Left lung (tissue), 10 donors: ENCODE measurements around the gene ANO5. TPM values are rescaled to one million over a fixed set of nuclear protein-coding genes. Genes with fewer than 3 reads are reported as not detected.
"Not testable (repeated sequence)": the region's sequence is repeated elsewhere in the genome, so short reads cannot be mapped to it uniquely, and the experiment has no call there.

Experiments
- ATAC-seq: fragments of 200-7000 bp; cut with Tn5 transposase; one replicate; pipeline ENCODE4 v1.9.1; 2020; ENCODE audit warnings: moderate library complexity
- DNase-seq, 4 donors: peaks; one replicate each; pipeline ENCODE4 v3.0.0-alpha.2; 2013 to 2020
- H3K27ac ChIP-seq, 2 donors: fragments of 200-600 bp; sonication (generic) in 1 of 2; one replicate each; pipeline versions ENCODE4 v1.5.0 to v1.8.0; 2020 to 2021
- H3K27me3 ChIP-seq, 2 donors: fragments of 200-600 bp; sonication (generic) in 1 of 2; one replicate each; pipeline versions ENCODE4 v1.5.0 to v1.8.0; 2020 to 2021
- H3K36me3 ChIP-seq, 2 donors: fragments of 200-600 bp; sonication (generic) in 1 of 2; one replicate each; pipeline versions ENCODE4 v1.5.0 to v1.8.0; 2020 to 2021
- H3K4me1 ChIP-seq, 2 donors: fragments of 200-600 bp; one replicate each; pipeline ENCODE4 v1.8.0; 2021
- H3K4me3 ChIP-seq, 2 donors: fragments of 200-600 bp; sonication (generic) in 1 of 2; one replicate each; pipeline versions ENCODE4 v1.5.0 to v1.8.0; 2020 to 2021; ENCODE audit warnings: mild to moderate bottlenecking in 1 of 2
- H3K9me3 ChIP-seq, 2 donors: fragments of 200-600 bp; sonication (generic) in 1 of 2; one replicate each; pipeline versions ENCODE4 v1.5.0 to v1.8.0; 2020 to 2021
- CTCF ChIP-seq, 2 donors: fragments of 200-600 bp; sonication (generic) in 1 of 2; IDR thresholded peaks; one replicate each; pipeline versions ENCODE4 v1.5.0 to v1.8.0; 2021; ENCODE audit warnings: antibody characterized with exemption in 2 of 2
- intact Hi-C, 2 donors: fragments of 100-400 bp; cut with DNase I; formaldehyde crosslinking; loops; one replicate each; pipeline versions ENCODE4 v1.11.2 to v1.14.2; 2022
- polyA plus RNA-seq, 6 donors: library from polyadenylated mRNA; unstranded; fragments of 120-200 nt; gene quantifications; one replicate each; pipeline ENCODE4 v1.2.1, GENCODE V29; 2013; ENCODE audit not compliant: insufficient read length in 6 of 6
- total RNA-seq, 2 donors: library from RNA; stranded (reverse); fragmentation: NEBNext Ultra II Directional; extraction: Animal tissue kit (Norgen Biotek cat#: 25700); gene quantifications; one replicate each; pipeline ENCODE4 v1.2.1, GENCODE V29; 2021
- donor health status: DM: no; HTN: yes; CAD: no.
- donor health status: DM: no; HTN: no; CAD: no.

Gene ANO5
- total and polyA plus RNA-seq, 8 donors, result 1.9 to 4.6 (median 2.9) TPM

- H3K27ac ChIP-seq, result no peak overlapping the region
- no peak for ATAC-seq
- no peak for TF ChIP-seq CTCF (IDR thresholded peaks at IDR 0.05)
These were observed 83.7 kb downstream of the ANO5 start for GRCh38 chr11:22276535-22276934.

GRCh38 chr11:22284991-22285390 is 92.1 kb downstream of the ANO5 start:
- H3K4me3 ChIP-seq, H3K9me3 ChIP-seq, H3K27me3 ChIP-seq, intact Hi-C loops, H3K36me3 ChIP-seq, H3K4me1 ChIP-seq, ATAC-seq, H3K27ac ChIP-seq: not testable (repeated sequence)
- DNase-seq, result peak in 1 of 4 donors; percentile 55

More at GRCh38 chr11:22276535-22276934, 83.7 kb downstream of the ANO5 start:
- no peak for DNase-seq
- H3K36me3 ChIP-seq, result no peaks in the 10 kb centered on the region
- no peaks in the 10 kb centered on the region for H3K27me3 ChIP-seq
- intact Hi-C loops, result no loop called here
- no peaks in the 10 kb centered on the region for H3K9me3 ChIP-seq
- no peaks in the 10 kb centered on the region for H3K4me1 ChIP-seq
- H3K4me3 ChIP-seq, result no peak overlapping the region

GRCh38 chr11:22302368-22302767 is 109.5 kb downstream of the ANO5 start:
- Histone ChIP-seq H3K4me3 (no peak overlapping the region), H3K9me3 (no peaks in the 10 kb centered on the region), H3K36me3 (no peaks in the 10 kb centered on the region), H3K27ac (no peak overlapping the region), H3K4me1 (no peaks in the 10 kb centered on the region), H3K27me3 (no peaks in the 10 kb centered on the region)
- ATAC-seq, result no peak
- no peak for TF ChIP-seq CTCF (IDR thresholded peaks at IDR 0.05)
- intact Hi-C loops, result loop anchor here in 1 of 2 donors (10.0 kb wide), 1 partner anchor 138 kb away; no protein-coding TSS in a partner anchor
- no peak for DNase-seq

- no peaks in the 10 kb centered on the region for H3K27me3 ChIP-seq
- H3K27ac ChIP-seq, result no peak overlapping the region
- no peaks in the 10 kb centered on the region for H3K9me3 ChIP-seq
- no peaks in the 10 kb centered on the region for H3K36me3 ChIP-seq
- peak in 2 of 4 donors; percentile 1 to 22 for DNase-seq
- ATAC-seq, result peak; percentile 66
- TF ChIP-seq CTCF (IDR thresholded peaks at IDR 0.05), result peak; percentile 49 to 56
- H3K4me1 ChIP-seq, result no peaks in the 10 kb centered on the region
- H3K4me3 ChIP-seq, result no peak overlapping the region
- intact Hi-C loops, result loop anchor here in 1 of 2 donors (10.0 kb wide), 1 partner anchor 140 kb away; no protein-coding TSS in a partner anchor
These were observed 111.6 kb downstream of the ANO5 start for GRCh38 chr11:22304337-22304961.

GRCh38 chr11:22317656-22318055 is 124.8 kb downstream of the ANO5 start:
- Histone ChIP-seq H3K4me1 (no peaks in the 10 kb centered on the region), H3K36me3 (no peaks in the 10 kb centered on the region), H3K4me3 (no peak overlapping the region), H3K9me3 (no peaks in the 10 kb centered on the region), H3K27ac (no peak overlapping the region), H3K27me3 (no peaks in the 10 kb centered on the region)
- intact Hi-C loops, result no loop called here
- DNase-seq, result no peak
- no peak for TF ChIP-seq CTCF (IDR thresholded peaks at IDR 0.05)
- ATAC-seq, result no peak

- no peak overlapping the region for H3K27ac ChIP-seq
- no peaks in the 10 kb centered on the region for H3K9me3 ChIP-seq
- H3K36me3 ChIP-seq, result no peaks in the 10 kb centered on the region
- DNase-seq (no peak), ATAC-seq (no peak)
- intact Hi-C loops, result no loop called here
- H3K4me3 ChIP-seq, result no peak overlapping the region
- no peaks in the 10 kb centered on the region for H3K4me1 ChIP-seq
- peaks cover 0 to 11% of the 10 kb centered on the region in 2 donors for H3K27me3 ChIP-seq
- TF ChIP-seq CTCF (IDR thresholded peaks at IDR 0.05), result no peak
These were observed 138.9 kb downstream of the ANO5 start for GRCh38 chr11:22331771-22332170.
